Non-pigmented ciliary epithelial cell (primary cell): ENCODE results near the gene NHEJ1.

Experiments used
- DNase-seq: peaks from one replicate; pipeline ENCODE4 v3.0.0-alpha.2; 2010; ENCODE audit warnings: low read depth

The NHEJ1 gene

GRCh38 chr2:219167997-219168396 lies 7.4 kb upstream of the NHEJ1 start:
- no peak for DNase-seq

- DNase-seq: no peak
These were observed 4.7 kb upstream of the NHEJ1 start for GRCh38 chr2:219165058-219165911.

GRCh38 chr2:219163156-219163555 lies 2.5 kb upstream of the NHEJ1 start:
- no peak for DNase-seq

- no peak for DNase-seq
These were observed 482 bp upstream of the NHEJ1 start for GRCh38 chr2:219161097-219161496.

- DNase-seq: no peak
These were observed 837 bp downstream of the NHEJ1 start for GRCh38 chr2:219159771-219160185.

- DNase-seq: no peak
These were observed 2.0 kb downstream of the NHEJ1 start for GRCh38 chr2:219158586-219158985.

GRCh38 chr2:219158025-219158424 lies 2.6 kb downstream of the NHEJ1 start:
- DNase-seq: no peak

GRCh38 chr2:219157396-219157795 lies 3.2 kb downstream of the NHEJ1 start:
- no peak for DNase-seq

GRCh38 chr2:219155054-219155644 lies 5.5 kb downstream of the NHEJ1 start:
- no peak for DNase-seq

GRCh38 chr2:219149667-219150066 lies 10.9 kb downstream of the NHEJ1 start:
- DNase-seq: no peak

- no peak for DNase-seq
These were observed 18.3 kb downstream of the NHEJ1 start for GRCh38 chr2:219142329-219142728.

- DNase-seq: no peak
These were observed 19.9 kb downstream of the NHEJ1 start for GRCh38 chr2:219140722-219141121.

GRCh38 chr2:219133976-219134375 lies 26.6 kb downstream of the NHEJ1 start:
- no peak for DNase-seq

- DNase-seq: no peak
These were observed 28.9 kb downstream of the NHEJ1 start for GRCh38 chr2:219131744-219132143.

GRCh38 chr2:219131327-219131726 lies 29.3 kb downstream of the NHEJ1 start:
- DNase-seq: no peak

GRCh38 chr2:219129589-219129988 lies 31.0 kb downstream of the NHEJ1 start:
- DNase-seq: no peak

- no peak for DNase-seq
These were observed 32.2 kb downstream of the NHEJ1 start for GRCh38 chr2:219128396-219128795.

- no peak for DNase-seq
These were observed 33.5 kb downstream of the NHEJ1 start for GRCh38 chr2:219127037-219127635.

- no peak for DNase-seq
These were observed 34.1 kb downstream of the NHEJ1 start for GRCh38 chr2:219126555-219126954.

GRCh38 chr2:219125886-219126270 lies 34.7 kb downstream of the NHEJ1 start:
- DNase-seq: no peak

- DNase-seq: peak; percentile 84
These were observed 35.3 kb downstream of the NHEJ1 start for GRCh38 chr2:219125225-219125885.

GRCh38 chr2:219124381-219125110 lies 36.1 kb downstream of the NHEJ1 start:
- no peak for DNase-seq
